Stimulated activated CD4-positive, alpha-beta T cell treated with anti-CD3 and anti-CD28 coated beads, TNF-alpha, amount 100 ng/mL, for 48 hours (primary cell): Measurements from ENCODE around the gene ENTHD1.
A peak's percentile ranks its signal among the peaks of the same experiment; 100 is the strongest.

Experiments used
- DNase-seq, 3 donors: peaks; one replicate each; pipeline ENCODE4 v3.0.0-alpha.2; 2020; ENCODE audit warnings: low read depth in 3 of 3

Gene ENTHD1, protein sequence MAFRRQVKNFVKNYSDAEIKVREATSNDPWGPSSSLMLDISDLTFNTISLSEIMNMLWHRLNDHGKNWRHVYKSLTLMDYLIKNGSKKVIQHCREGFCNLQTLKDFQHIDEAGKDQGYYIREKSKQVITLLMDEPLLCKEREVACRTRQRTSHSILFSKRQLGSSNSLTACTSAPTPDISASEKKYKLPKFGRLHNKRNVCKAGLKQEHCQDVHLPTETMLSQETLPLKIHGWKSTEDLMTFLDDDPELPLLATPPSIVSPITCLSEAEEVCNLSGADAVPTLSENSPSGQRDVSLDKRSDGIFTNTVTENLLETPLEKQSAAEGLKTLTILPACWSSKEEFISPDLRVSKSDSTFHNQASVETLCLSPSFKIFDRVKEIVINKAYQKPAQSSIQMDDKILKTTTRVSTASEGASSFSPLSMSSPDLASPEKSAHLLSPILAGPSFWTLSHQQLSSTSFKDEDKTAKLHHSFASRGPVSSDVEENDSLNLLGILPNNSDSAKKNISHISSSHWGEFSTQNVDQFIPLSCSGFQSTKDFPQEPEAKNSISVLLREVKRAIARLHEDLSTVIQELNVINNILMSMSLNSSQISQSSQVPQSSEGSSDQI

DNA sequence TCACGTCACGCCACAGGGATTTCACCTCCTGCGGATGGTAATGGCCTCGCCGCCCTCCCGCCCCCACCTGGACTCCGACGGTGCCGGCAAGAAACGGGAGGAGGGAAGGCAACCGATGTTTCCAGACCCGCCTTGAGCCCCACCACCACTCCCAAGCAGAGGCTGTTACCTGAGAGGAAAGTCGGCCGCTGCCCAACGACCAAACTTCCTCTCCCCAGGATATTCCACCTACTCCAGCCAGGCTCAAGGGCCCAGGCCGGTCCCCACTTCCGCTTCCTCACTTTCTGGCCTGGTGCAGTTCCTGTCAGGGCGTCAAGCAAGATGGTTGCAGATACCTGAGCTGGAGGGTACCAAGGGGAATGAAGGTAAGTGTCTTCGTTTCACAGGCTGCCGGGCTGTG is at the start of gene ENTHD1:
Gene ENTHD1 (minus strand): TSS at position 235 of the 400 bp plus-strand sequence. CDS start 6,012 bp downstream, outside the sequence.
- no peak for DNase-seq

DNA sequence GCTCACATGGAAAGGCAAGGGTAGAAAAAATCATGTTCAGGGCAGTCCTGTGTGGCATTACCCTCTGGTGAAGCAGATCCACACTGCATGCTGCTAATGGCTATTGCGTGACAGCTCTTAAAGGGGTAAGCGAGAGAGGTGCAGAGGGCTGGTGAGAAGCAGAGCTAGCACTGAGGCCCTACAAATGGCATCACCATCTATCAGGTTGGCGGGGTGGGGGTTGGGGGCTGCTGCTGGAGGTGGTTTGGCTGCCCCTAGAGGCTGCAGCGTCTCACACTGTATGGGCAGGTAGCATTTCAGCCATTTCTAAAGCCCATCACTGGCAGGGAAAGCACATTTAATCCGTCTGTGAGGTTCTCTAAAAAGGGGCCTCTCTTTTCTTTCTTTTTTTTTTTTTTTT is 49.8 kb upstream of the ENTHD1 start:
- no peak for DNase-seq

DNA sequence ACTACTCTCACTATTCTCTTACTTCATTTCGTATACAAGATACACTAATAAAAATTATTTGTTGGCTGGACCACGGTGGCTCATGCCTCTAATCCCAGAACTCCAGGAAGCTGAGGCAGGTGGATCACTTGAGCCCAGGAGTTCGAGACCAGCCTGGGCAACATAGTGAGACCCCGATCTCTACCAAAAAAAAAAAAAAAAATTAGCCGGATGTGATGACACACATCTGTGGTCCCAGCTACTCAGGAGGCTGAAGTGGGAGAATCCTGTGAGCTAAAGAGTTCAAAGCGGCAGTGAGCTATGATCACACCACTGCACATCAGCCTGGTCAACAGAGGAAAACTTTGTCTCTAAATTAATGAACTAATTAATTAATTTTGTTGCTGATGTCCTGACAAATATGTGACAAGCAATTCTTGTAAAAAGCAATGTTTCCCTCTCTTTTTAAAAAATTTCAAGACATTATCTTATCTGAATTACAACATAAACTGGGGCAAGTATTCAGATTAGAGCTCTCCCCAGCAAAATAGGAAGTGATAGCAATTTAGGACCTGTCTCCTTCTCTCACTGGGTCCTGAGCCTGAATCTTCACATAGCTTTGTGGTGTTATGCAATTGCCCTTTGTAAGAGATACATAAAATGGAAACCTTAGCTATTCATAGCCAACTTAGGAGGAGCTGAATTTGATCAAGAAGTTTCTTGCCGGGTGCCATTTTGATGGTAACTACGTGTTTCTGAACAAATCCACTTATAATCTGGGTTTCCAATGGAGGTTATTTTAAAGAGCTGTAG is 49.1 kb upstream of the ENTHD1 start:
- DNase-seq, result no peak

DNA sequence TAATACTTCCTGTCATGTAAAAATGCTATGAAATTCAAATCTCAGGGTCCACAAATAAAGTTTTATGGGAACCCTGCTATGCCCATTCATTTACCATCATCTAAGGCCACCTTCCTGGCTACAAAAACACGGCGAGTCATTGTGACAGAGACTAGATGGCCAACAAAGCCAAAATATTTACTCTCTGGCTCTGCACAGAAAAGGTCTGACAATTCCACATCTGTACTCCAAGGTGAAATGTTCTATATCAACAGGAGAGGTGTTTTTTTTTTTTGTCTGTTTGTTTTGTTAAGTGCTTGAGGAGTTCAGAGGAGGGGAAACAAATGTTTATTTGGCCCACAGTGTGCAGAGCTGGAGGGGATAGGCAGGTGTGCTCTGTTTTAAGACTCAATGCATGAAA is 48.0 kb upstream of the ENTHD1 start:
- DNase-seq, result no peak

DNA sequence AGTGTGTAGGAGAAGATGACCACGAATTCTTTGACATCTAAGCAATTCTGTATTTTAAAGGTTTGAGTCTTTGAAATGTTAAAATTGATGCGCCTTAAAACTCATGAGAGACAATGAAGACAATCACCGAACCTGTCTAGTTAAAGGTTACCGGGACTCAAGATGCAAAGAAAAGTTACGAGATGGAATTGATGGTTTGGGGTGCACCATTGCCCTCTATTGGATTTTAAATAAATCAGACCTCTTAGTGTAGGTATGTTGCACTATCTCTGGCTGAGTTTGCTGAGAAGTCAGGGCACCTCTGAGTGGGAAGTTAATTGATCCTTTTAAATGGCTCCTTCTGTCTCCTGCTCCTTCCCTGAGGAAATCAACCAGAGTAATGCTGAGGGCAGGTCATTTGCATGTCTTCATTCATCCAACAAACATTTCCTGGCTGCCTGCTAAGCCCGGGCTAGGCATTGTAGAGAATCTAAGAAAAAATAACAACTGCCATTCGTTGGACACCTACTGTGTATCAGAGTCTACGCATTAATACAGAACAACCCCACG is 47.3 kb upstream of the ENTHD1 start:
- DNase-seq, result no peak

DNA sequence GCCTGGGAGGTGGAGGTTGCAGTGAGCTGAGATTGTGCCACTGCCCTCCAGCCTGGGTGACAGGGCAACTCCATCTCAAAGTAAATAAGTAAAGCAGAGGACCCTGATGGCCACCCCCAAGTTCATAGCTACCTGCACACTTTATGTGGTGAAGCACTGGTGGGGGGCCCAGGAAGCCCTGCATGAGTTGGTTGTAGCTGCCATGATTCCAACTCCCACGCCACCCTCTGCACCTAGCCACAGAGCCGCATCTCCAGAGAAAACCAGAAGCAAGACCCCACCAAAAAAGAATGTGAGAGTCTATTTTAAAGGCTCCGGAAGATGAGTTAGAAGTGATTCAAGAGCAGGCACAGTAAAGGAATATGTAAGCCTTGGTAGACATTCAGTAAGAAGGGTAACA is 46.3 kb upstream of the ENTHD1 start:
- no peak for DNase-seq

DNA sequence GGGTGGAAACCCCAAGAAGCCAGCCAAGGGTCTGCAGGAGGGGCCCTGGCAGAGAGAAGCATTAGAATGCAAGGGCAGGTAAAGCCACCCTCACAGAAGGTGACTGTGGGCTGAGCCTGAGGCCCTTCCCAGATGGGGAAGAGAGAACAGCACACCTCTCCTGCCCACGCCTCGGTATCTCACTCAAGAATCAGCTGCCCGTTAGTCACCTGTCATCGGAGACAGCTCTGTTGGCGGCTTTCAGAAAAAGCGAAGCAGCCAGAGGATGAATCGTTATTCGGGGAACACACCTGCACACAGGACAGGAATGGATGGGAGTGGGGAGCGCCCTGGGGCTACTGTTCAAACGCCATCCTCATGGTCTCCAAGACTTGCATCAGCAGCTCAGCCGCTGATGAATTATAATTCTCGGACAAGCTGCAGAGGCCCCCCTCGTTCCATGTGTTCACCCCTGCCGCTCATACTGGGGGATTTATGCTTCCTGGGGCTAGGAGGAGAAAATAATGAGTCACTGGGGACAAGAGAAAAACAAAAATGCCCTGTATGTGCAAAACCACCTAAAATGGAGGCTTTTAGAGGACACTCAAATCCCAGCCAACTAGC is 45.0 kb upstream of the ENTHD1 start:
- DNase-seq, result peak in 2 of 3 donors; percentile 50 to 54

DNA sequence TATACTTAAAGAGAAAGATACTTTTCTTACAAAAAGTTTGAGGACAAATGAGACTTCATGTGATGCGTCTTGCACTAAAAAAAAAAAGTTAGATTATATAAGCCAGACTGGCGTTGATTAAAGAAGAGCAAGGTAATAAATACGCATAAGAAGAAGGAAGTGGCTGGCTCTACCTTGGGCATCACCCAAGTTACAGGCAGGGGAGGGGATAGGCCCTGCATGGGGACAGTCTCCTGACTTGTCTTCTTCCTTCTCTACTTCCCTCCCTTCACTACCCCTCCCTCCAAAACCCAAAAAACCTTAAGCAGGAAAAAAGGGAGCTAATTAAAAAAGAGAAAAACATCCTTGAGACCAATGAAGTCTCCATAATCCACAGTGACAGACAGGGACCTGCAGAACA is 44.3 kb upstream of the ENTHD1 start:
- no peak for DNase-seq

DNA sequence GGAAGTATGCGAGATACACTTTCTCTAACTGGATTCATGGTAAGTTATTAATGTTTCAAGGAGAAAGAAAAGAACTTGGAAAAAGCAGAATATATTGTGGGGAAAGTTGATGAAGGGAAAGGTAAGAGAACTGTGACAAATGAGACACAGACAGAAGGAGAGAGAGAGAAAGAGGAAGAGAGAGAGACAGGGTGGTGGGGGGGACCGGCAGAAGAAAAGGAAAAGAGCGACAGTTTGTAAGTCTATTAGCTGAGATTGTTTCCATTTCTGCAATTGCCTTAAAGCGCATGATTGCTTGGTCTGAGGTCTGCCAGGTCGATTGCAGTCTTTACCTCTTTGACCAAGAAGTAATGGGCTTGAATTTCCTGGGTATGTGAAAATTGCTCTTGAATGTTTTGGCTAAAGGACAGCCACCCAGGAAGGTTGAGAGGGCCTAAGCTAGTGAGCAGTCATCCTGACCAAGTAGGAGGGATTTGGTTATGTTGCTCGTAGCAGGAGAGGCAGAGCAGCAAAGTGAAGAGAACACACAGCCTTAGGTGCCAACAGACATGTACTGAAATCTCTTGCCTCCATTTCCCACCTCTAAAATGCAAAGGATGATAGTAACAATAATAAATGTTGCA is 43.1 kb upstream of the ENTHD1 start:
- no peak for DNase-seq

DNA sequence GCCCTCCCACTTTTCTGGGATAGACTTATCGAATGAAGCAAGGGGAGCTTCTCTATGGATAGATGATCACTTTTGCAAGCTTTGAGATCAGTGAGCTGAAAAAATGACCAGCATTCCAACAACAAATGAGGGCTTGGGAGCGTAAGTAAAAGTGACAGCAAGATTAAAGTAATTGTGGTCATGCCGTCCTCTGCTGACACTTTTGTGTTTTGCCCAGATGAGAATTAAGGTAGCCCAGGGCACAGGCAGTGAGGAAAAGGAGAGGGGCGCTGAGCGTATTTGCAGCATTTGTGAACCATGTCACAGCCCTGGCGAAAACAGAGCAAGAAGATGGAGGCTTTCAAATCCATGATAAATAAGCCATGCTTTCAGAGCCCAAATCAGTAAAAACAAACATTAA is 42.1 kb upstream of the ENTHD1 start:
- DNase-seq, result no peak

DNA sequence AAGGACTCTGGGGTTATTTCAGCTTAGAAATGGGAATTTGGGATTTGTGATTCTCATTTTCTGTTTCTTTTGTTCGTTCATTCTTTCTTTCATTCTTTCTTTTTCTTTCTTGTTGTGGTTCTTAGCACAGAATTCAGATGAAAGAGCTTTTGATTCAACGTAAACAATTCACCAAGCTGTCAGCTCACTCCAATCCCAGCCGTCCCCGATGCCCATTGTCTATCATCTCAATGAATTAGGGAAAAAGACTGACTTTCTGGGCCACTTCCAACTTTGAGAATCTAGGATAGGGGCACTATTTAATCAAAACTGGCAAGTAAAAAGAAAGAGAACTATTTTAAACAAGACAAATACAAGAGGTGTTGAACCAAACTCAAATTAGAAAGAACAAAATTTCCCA is 41.6 kb upstream of the ENTHD1 start:
- DNase-seq, result no peak

DNA sequence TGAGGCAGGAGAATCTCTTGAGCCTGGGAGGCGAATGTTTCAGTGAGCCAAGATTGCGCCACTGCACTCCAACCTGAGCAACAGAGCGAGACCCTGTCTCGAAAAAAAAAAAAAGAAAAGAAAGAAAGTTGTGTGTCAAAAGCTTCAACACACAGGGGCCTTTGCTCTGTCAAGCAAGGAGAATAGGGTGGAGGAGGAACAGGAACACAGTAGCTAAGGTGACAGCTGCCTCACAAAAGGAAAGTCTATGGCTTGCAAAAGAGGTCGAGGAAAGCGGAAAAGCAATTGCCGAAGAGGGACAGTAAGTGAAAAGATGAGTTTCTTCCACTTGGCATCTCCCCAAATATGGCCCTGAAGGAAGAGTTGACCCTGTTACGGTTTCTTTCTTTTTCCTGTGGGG is 40.2 kb upstream of the ENTHD1 start:
- DNase-seq, result no peak

DNA sequence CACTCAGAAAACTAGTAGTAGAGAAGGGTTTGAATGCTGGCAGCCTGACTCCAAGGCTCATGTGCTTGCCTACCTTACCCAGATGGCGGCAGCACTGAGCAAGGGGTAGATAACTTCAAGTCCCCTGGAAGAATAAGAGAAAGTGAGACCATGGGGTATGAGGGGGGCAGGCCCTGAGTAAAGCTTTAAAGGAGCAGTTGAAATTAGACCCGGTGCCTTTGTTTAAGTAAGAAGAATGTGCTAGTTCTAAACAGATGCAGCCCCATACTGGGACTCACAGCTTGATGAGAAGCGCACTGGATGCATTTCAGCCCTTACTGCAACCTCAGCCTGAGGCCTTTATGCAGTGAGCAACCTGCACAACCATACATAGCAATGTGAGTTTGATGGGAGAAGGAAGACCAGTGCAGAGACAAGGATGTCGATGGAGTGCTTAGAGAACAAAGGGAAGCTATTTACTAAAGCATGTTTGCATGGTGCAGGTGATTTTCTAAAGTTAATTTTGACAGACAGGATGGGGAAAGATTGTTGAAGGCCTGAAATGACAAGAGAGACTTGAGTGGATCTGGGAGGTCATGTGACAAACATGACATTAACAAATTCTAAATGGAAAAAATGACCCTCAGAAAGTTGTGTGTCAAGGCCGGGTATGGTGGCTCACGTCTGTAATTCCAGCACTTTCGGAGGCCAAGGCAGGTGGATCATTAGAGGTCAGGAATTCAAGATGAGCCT is 39.5 kb upstream of the ENTHD1 start:
- DNase-seq, result peak in 2 of 3 donors; percentile 59 to 70

DNA sequence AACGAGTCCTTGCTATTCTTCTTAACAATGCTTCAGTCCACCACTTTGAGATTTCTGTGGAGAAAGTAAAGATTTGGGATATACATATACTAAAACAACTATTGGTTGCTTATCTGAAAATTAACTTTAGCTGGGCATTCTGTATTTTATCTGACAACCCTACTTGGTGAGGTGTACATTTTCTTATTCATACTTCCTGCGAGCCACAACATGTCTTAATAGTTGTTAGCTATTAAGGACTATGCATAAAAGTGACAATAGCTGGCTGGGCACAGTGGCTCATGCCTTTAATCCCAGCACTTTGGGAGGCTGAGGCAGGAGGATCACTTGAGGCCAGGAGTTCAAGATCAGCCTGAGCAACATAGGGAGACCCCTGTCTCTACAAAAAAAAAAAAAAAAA is 38.6 kb upstream of the ENTHD1 start:
- DNase-seq, result no peak

DNA sequence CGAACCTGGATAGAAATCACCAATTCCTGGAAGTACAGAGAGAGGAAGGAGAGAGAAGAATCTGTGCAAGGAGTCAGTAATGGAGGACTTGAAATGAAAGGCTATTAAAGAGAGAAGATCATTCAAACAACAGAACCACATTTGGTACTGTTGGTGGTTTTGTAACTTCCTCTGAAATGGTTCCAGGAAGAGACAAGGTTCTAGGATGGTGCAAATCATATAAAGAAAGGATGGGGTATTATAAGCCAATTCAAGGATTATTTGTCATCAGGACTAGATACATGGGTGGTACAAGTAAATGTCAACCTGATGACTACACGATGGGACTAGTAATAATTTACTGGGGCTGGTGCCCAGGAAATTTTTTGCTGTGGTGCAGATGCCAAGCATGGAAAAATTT is 37.7 kb upstream of the ENTHD1 start:
- no peak for DNase-seq

DNA sequence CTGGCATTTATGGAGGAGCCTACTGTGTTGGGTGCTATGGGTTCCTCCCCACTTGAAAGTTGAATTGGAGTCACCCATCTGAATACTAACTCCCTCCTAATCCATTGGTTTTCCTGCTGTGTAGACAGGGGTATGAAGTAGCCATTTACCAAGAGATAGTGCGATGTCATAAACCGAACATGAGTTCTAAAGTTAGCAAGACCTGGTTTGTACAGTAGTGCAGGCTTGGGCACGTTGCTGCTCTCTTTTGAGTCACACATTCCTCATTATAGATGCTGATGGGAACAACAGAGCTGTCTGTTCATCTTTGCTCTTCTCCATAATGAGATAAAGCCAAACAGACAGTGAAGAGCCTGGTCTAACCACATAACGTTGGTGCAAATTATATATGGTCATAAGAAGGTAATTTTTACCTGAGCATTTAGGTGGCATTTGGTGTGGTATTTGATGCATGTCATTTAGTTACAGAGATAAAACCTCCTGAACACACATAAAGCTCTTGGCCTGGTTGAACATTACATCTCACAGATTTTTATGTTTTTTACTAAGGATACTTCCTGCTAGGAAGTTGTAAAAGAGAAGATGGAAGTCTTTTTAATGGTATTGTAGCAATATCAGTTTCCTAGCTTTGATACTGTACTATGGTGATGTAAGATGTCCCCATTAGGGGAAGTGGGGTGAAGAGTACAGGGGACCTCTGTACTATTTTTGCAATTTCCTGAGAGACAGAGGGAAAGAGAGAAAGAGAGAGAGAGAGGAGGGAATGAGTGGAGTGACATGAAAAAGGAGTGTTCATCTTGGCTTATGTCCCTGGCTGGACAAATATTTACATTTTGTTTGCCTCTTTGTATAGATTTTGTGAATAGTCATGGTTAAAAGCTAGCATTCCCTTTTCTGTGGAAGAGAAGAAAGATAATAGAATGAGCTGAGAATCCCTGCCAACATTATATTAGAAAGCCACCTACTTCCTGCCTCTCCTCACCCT is 35.3 kb upstream of the ENTHD1 start:
- DNase-seq, result no peak

DNA sequence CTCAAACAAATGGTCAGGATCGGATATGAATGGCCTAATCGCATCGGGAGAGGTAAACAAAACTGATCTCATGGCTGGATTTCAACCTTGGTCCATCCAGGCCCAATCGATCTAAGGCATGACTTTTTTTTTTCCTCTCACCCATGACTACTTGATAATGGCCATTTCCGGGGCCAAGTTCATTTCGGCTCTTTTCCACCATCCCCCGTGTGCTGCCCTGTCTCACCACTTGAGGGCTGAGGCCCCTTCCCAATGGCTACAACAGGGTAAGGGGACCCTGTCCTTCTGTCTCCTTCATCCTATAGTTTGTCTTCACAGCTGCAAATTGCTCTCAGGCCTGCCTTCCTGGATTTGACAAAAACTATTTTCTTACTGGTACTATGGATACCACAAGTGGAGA is 34.0 kb upstream of the ENTHD1 start:
- no peak for DNase-seq

DNA sequence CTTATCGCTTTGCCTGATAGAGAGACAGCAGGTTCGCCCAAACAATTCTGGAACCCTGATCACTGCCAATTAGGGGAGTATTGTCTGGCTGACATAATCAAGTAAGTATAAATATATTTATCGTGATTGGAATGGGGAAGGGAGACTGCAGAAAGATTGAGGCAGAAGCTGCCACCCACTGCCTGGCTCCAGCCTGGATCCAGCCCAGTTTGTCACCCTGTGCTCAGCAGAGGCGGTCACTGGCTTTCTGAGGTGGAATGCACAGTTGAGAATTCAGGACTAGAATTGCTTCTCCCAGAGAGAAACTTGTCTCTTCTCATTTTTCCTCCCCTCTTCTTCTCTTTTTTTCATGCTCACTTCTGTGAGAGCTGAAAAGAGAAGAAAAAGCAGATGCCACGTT is 33.2 kb upstream of the ENTHD1 start:
- no peak for DNase-seq

DNA sequence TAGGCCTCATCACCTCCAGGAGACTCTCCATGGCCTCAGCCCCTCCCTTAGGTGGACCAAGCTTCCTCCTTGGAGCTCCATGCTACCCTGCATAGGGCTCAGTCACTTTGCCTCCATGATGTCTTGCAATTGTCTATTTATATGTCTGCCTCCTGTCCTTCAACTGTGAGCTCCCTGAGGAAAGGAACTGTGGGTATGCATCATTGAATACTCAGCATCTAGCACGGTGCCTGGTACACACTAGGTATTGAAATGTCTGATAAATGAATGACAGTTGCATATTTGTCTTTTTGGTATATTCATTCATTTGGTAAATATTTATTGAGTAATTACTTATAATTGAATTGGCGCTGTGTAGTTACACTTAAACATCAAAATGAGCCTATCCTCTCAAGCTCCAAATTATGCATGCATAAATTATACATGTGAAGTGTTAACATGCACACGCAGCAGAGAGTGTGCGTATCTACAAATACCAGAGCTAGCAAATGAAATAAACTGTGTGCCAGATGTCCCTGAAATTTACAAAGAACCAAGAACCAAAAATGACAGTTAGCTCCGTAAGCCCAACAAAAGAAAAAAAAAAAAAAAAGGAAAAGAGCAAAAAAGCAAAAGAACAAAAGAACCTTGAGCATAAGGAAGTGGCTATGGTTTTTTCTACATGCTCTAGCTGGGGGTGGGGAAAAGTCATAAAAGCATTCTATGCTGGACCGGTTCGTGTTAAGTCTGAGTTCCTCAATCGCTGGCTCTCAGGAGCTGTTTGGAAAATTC is 32.5 kb upstream of the ENTHD1 start:
- no peak for DNase-seq
